OCI-M2 (cell line): ENCODE data around the gene RGCC.
"Not testable (repeated sequence)": the region's sequence is repeated elsewhere in the genome, so short reads cannot be mapped to it uniquely, and the experiment has no call there.

Source experiments
- DNase-seq: peaks from one replicate; lab custom pipeline; 2025; ENCODE audit not compliant: unreplicated experiment; lab: John Stamatoyannopoulos, UW

RGCC gene

DNA sequence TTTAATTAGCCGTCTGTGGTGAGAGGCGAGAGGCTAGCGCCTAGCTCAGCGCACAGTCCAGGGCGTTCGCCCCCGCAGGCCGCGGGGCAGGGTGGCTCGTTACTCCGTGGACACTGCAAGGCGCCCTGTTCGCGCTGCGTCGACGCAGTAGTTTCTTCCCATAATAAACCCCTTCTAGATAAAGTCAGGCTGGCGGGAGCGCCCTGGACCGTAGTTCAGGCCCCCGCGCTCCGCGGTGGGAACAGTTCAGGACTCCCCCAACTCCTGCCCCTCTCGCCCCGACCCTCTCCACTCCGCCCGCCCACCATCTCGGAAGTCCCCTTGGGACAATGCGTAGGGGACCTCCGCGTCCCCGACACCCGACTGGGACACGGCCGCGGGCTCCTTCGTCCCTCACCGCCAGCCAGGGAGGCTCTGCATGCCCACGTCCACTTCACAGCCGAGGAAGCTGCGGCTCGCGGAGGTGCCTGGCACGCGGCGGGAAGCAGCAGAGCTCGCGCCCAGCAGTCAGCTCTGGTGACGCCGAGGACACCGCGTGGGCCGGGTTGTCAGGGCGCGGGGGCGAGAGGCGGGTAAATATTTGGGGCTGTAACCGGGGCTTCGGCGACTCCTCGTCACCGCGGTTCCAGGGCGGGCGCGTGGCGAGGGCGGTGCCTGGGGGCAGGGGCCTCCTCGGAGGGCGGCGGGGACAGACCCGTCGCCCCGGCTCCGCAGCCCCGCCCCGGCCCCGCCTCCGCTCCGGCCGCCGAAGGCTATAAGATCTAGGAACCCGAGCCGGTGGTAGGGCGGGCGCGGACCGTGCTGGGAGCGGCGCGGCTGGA is at the start of gene RGCC:
RGCC (plus strand) TSS at position 783 of the 821 bp plus-strand sequence. CDS start 158 bp downstream, outside the sequence.
- DNase-seq = no peak

DNA sequence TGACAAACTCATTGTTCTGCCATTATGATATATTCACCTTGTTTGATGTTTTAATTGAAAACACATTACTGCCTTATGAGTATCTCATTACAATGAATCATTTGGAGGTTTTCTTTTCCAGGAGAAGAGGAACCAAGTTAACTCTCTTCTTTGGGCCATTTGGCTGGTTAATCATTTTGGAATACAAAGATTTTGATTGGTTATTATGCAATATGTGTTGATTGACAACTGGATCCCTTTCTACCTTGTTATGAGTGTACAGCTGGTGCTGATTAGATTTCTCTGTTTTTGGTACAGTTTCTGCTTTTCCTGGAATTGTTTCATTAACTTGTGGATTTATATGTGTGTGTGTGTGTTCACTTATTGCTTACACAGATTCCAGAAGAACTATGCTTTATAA is 49.2 kb upstream of the RGCC start:
- no peak for DNase-seq

- no peak for DNase-seq
Observed at GRCh38 chr13:41408746-41409145, 48.6 kb upstream of the RGCC start.

- no peak for DNase-seq
Observed at GRCh38 chr13:41409611-41410010, 47.7 kb upstream of the RGCC start.

DNA sequence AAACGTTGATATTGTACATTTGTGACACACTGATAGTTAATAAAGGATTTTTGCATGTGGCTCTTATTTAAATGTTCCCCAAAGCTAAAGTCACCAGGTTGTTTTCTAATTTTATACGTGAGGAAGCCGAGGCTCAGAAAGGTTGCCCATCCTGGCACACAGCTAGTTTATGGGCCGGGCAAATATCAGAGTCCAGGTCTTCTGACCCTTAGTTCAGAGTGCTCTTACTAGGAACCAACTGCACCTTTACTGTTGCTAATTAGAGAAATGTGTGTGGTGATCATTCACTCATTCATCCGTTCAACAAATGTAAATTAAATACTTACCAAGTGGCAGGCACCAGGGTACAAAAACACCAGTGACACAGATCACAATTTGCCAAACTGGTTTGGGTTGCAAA is 46.3 kb upstream of the RGCC start:
- no peak for DNase-seq

- DNase-seq = no peak
Observed at GRCh38 chr13:41411522-41411921, 45.8 kb upstream of the RGCC start.

DNA sequence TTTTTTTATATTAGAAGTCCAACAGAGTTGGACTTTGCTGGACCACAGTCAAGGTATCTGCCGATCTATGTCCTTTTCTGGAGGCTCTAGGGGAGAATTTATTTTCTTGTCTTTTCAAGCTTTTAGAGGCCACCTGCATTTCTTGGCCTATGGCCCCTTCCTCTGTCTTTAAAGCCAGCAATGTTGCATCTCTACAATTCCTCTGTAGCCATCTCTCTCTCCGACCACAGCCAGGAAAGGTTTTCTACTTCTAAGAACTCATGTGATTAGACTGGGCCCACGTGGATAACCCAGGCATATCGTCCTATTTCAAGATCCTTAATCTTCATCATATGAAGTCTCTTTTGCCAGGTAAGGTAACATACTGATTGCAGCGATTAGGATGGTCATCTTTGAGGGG is 43.5 kb upstream of the RGCC start:
- no peak for DNase-seq

DNA sequence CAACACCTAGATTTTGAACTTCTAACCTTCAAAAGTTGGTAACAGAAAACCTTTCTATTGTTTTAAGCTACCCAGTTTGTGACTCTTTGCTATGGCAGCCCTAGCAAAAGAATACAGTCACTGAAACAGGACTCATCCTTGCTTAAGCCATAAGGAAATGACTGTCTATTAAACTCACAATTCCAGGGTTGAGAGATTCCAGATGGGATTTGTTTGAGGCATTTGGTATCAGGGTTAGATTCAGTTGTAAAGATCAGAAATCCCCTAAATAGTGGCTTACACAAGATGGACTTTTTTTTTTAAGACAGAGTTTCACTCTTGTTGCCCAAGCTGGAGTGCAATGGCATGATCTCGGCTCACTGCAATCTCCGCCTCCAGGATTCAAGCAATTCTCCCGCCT is 41.1 kb upstream of the RGCC start:
- DNase-seq = no peak

DNA sequence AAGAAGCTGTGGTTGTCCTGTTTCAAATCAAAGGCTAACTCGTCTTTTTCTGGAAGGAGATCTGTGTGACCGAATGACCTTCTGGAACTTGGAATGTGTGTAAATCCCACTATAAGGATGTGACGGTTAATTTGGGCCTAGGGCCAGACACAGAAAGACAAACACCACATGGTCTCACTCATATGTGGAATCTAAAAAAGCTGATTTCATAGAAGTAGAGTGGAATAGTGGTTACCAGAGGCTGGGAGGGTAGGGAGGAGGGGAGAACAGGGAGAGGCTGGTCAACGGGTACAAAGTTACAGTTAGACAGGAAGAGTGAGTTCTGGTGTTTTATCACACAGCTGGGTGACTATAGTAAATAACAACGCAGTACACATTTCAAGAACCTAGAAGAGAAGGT is 39.3 kb upstream of the RGCC start:
- no peak for DNase-seq

DNA sequence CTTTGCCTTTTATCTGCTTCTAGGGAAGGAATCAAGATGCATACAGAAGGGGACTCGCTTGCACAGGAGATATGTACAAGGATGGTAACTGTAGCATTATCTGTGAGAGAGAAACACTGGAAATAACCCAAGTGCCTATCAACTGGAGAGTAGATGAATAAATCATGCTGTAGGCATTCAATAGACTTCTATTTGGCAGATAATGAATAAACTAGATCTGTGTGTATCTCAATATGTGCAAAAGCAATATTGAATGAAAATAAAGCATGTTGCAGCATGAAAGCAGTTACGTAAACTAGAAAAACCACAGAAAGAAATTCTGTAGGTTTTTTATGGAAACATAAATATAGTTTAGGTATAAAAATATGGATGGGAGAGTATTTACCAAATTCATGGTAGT is 38.6 kb upstream of the RGCC start:
- DNase-seq = no peak

DNA sequence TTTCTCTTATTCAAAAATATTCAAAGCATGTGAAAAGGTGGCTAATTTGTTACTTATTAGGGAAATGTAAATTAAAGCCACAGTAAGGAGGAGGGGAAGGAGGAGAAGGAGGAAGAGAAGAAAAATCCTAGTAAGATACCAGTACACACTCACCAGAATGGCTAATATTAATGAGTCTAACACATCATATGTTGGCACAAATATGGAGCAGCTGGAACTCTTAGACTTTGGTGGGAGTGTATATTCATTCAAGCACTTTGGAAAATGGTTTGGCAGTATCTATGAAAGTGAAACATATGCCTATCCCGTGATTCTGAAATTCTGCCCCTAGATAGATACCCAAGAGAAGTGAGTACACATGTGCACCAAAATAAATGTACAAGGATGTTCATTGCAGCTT is 38.1 kb upstream of the RGCC start:
- DNase-seq = no peak

- DNase-seq = no peak
Observed at GRCh38 chr13:41420146-41420545, 37.2 kb upstream of the RGCC start.

- DNase-seq = not testable (repeated sequence)
Observed at GRCh38 chr13:41421330-41421729, 36.0 kb upstream of the RGCC start.

DNA sequence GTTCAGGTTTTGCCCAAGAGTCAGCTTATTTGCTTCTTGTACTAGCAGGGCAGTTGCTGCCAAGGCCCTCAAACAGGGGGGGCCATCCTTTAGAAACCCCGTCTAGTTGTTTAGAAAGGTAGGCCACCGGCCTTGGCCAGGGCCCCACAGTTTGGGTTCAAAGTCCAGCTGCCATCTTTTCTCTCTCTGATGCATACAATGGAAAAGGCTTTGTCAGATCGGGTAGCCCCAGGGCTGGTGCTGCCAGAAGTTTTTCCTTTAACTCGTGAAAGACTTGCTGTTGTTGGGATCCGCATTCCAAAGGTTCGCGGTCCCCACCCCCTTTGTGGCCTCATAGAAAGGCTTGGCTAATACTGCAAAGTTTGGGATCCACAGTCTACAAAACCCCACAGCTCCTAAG is 35.4 kb upstream of the RGCC start:
- not testable (repeated sequence) for DNase-seq

DNA sequence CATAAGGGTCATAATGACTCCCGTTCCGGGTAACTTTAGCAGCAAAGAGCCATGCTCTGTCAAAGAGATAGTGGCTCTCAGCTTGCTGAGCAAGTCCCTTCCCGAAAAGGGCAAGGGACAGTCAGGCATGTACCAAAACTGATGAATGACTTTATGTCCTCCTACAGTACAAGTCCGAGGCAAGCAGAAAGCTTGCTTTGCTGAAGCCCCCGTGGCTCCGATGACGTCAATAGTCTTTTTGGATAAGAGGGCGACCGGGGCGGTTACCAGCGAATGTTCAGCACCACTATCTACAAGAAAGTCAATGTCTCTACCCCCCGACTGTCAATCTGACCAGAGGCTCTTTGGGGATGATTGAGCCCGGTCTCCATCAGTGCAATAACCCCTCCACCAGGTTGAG is 34.1 kb upstream of the RGCC start:
- DNase-seq = not testable (repeated sequence)

GRCh38 chr13:41424675-41425074 is 32.7 kb upstream of the RGCC start:
- DNase-seq = not testable (repeated sequence)

DNA sequence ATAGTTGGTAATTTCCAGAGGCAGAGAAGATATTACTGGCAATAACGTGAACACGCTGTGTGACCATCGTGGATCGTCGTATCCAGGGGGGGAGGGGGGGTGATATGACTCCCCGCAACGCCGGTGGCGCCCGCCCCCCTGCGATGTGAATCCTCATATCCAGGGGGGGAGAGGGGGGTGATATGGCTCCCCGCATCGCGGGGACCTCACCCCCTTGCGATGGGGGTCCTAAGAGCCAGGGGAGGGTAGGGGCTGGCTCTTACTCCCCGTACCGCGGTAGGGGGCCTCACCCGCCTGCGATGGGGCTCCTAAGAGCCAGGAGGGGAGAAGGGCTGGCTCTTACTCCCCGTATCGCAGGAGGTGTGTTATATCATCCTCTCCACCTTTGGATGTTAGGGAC is 31.3 kb upstream of the RGCC start:
- DNase-seq = no peak

DNA sequence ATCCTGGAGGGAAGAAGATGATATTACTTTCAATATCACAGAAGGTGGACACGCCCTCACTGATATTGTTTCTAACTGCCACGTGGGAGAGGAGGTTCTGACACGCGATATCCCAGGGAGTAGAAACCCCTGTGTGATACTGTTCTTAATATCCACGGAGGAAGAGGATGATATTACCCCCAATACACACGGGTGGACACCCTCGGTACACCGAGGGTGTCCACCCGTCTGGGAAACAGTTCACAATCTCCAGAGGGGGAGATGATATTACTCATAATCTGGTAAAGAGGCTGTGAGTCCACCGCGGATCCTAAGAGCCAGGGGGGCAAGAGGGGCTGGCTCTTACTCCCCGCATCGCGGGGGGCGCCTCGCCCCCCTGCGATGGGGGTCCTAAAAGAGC is 29.7 kb upstream of the RGCC start:
- DNase-seq = no peak

- DNase-seq = no peak
Observed at GRCh38 chr13:41428155-41428554, 29.2 kb upstream of the RGCC start.

DNA sequence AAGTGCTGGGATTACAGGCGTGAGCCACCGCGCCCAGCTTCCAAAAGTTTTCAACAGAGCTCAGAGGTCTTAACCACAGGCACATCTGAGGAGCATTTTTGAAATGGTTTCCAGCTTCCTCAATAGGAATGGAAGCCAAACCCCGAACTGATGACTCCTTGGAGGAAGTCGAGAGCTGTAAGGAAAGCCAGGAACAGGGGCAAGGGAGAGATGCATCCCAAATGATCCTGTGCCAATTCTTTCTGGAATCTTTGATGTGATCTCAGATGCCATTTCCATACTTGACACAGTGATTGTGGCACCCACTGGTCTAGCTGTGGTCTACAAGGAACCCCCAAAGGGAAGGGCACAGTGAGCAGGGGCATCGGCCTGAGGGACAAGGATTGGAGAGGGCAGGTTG is 23.3 kb upstream of the RGCC start:
- not testable (repeated sequence) for DNase-seq

- no peak for DNase-seq
Observed at GRCh38 chr13:41434831-41435520, 22.4 kb upstream of the RGCC start.

DNA sequence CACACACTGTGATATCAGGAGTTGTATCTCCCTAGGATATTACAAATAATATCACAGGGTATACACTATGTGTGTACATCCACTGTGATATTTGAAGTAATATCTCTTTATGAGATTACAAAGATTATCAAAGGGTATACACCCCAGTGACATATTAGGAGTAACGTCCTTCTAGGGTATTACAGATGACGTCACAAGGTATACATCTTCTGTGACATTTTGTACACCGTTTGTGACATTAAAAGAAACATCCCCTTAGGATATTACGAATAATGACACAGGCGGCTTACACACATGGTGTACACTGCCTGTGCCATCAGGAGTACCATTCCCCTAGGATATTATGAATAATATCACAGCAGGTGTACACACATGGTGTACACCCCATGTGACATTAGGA is 13.4 kb upstream of the RGCC start:
- no peak for DNase-seq

GRCh38 chr13:41452462-41452861 is 4.9 kb upstream of the RGCC start:
- DNase-seq = no peak
